Ramos (cell line): ENCODE measurements around the gene ARFGEF2.
"Not testable (repeated sequence)": the region's sequence is repeated elsewhere in the genome, so short reads cannot be mapped to it uniquely, and the experiment has no call there.

ENCODE experiments used
- in situ Hi-C: fragments of 300-500 bp; cut with MboI; formaldehyde crosslinking; loops from one replicate; pipeline ENCODE4 v1.14.3; 2022; ENCODE audit warnings: low sequenced_read_pairs; ENCODE audit not compliant: unreplicated experiment

ARFGEF2 gene

GRCh38 chr20:48924756-48925109 is 3.2 kb downstream of the ARFGEF2 start:
- in situ Hi-C loops = no loop called here

GRCh38 chr20:48926267-48926666 is 4.8 kb downstream of the ARFGEF2 start:
- in situ Hi-C loops = no loop called here

GRCh38 chr20:48926821-48927220 is 5.3 kb downstream of the ARFGEF2 start:
- in situ Hi-C loops = no loop called here

GRCh38 chr20:48928832-48929725 is 7.6 kb downstream of the ARFGEF2 start:
- in situ Hi-C loops = no loop called here

GRCh38 chr20:48930035-48930434 is 8.5 kb downstream of the ARFGEF2 start:
- in situ Hi-C loops = no loop called here

- in situ Hi-C loops = no loop called here
Measured at GRCh38 chr20:48930878-48931277, 9.4 kb downstream of the ARFGEF2 start.

GRCh38 chr20:48931527-48932374 is 10.2 kb downstream of the ARFGEF2 start:
- in situ Hi-C loops = no loop called here

- in situ Hi-C loops = no loop called here
Measured at GRCh38 chr20:48932375-48932941, 10.9 kb downstream of the ARFGEF2 start.

GRCh38 chr20:48933017-48933766 is 11.7 kb downstream of the ARFGEF2 start:
- in situ Hi-C loops = no loop called here

GRCh38 chr20:48934273-48934877 is 12.9 kb downstream of the ARFGEF2 start:
- in situ Hi-C loops = not testable (repeated sequence)

- in situ Hi-C loops = not testable (repeated sequence)
Measured at GRCh38 chr20:48934966-48935365, 13.5 kb downstream of the ARFGEF2 start.

- in situ Hi-C loops = not testable (repeated sequence)
Measured at GRCh38 chr20:48936178-48936577, 14.7 kb downstream of the ARFGEF2 start.

- in situ Hi-C loops = no loop called here
Measured at GRCh38 chr20:48937674-48938073, 16.2 kb downstream of the ARFGEF2 start.

- in situ Hi-C loops = no loop called here
Measured at GRCh38 chr20:48938670-48939069, 17.2 kb downstream of the ARFGEF2 start.

- in situ Hi-C loops = no loop called here
Measured at GRCh38 chr20:48940170-48940569, 18.7 kb downstream of the ARFGEF2 start.

- in situ Hi-C loops = no loop called here
Measured at GRCh38 chr20:48941467-48941866, 20.0 kb downstream of the ARFGEF2 start.

GRCh38 chr20:48942730-48943129 is 21.2 kb downstream of the ARFGEF2 start:
- in situ Hi-C loops = no loop called here

GRCh38 chr20:48944663-48945297 is 23.3 kb downstream of the ARFGEF2 start:
- in situ Hi-C loops = no loop called here

- in situ Hi-C loops = no loop called here
Measured at GRCh38 chr20:48945840-48946514, 24.5 kb downstream of the ARFGEF2 start.
